GM21786 (cell line): ENCODE results near the gene RPS16.

Source experiments
- ATAC-seq: cut with Tn5 transposase; IDR thresholded peaks from one replicate; pipeline ENCODE4 v1.9.1; 2021; ENCODE audit not compliant: unreplicated experiment

Gene RPS16

GRCh38 chr19:39449116-39449797 lies 13.5 kb upstream of the RPS16 start:
- no peak for ATAC-seq

DNA sequence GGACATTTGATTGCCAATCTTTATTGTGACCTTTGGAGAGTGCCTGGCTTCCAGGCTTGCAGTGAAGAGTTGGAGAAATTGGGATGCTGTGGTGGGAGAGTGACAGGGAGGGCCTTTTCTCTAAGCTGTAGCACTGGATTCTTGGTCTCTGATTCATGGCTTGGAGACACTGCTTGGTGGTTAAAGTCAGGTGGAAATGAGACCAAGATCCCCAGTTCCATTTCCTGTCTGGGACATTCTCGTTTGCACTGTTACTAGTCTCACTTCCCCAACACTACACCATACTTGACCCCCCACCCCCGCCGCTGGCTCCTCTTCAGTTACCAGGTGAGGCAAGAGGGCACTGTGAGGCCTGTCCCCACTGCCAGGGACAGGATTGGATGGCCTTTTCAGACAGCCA lies 12.5 kb upstream of the RPS16 start:
- ATAC-seq = no peak

DNA sequence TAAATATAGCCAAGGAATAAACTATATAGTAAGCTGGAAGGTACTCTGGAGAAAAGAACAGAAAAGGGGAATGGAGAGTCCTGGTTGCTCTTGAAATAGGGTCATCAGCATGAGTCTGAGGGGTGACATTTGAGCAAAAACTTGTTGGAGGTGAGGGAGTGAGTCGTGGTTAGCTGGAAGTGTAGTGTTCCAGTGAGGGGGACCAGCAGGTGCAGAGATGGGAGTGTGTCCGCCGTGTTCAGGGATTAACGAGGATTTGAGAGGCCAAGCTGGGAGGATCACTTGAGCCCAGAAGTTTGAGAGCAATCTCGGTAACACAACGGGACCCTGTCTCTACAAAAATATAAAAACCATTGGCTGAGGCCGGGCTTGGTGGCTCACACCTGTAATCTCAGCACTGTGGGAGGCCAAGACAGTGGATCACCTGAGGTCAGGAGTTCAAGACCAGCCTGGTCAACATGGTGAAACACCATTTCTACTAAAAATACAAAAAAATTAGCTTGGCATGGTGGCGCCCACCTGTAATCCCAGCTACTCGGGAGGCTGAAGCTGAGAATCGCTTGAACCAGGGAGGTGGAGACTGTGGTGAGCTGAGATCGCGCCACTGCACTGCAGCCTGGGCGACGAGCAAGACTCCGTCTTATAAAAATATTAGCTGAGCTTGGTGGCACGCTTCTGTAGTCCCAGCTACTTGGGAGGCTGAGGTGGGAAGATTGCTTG lies 10.8 kb upstream of the RPS16 start:
- ATAC-seq = no peak

- peak; percentile 84 for ATAC-seq
Measured at GRCh38 chr19:39445196-39446111, 9.7 kb upstream of the RPS16 start, which contains the start of gene SUPT5H. Gene SUPT5H, plus strand, starts transcription at chr19:39445582. Its CDS starts 309 bp downstream, at chr19:39445891.

DNA sequence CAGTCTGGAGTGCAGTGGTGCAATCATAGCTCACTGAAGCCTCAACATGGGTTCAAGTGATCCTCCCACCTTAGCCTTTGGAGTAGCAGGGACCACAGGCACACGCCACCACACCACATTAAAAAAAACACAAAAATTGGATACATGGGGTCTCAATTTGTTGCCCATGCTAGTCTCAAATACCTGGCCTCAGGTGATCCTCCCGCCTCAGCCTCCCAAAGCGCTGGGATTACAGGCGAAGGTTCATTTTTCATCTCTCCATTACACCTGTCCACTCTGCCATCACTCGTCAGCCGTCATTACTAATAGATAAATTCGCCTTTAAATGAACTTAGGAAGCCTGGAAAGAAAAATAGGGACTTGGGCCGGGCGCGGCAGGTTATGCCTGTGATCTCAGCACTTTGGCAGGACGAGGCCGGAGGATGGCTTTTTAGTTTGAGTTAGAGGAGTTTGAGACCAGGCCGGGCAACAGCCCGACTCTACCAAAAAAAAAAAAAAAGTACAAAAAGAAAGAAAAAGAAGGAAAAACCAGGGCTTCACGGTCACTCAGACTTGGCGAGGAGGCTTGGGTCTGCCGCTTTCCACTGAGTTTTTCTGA lies 8.9 kb upstream of the RPS16 start:
- no peak for ATAC-seq

DNA sequence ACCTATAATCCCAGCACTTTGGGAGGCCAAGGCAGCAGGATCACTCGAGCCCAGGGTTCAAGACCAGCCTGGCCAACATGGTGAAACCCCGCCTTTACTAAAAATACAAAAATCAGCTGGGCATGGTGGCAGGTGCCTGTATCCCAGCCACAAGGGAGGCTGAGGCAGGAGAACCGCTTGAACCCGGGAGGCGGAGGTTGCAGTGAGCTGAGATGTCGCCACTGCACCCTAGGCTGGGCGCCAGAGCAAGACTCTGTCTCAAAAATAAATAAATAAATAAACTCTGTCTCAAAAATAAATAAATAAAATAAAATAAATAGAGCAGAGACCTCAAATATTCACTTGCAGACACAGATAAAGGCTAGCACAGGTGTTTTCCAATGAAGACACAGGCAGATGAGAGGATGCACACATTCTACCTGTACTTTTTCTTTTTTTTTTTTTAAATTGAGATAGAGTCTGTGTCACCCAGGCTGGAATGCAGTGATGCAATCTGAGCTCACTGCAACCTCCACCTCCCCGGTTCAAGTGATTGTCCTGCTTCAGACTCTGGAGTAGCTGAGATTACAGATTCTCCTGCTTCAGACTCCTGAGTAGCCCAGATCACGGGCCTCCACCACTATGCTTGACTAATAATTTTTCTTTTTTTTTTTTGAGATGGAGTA lies 2.7 kb upstream of the RPS16 start:
- ATAC-seq = no peak

- ATAC-seq = no peak
Measured at GRCh38 chr19:39436350-39436716, 584 bp upstream of the RPS16 start.

GRCh38 chr19:39434123-39435076 lies 1.3 kb downstream of the RPS16 start:
- no peak for ATAC-seq

DNA sequence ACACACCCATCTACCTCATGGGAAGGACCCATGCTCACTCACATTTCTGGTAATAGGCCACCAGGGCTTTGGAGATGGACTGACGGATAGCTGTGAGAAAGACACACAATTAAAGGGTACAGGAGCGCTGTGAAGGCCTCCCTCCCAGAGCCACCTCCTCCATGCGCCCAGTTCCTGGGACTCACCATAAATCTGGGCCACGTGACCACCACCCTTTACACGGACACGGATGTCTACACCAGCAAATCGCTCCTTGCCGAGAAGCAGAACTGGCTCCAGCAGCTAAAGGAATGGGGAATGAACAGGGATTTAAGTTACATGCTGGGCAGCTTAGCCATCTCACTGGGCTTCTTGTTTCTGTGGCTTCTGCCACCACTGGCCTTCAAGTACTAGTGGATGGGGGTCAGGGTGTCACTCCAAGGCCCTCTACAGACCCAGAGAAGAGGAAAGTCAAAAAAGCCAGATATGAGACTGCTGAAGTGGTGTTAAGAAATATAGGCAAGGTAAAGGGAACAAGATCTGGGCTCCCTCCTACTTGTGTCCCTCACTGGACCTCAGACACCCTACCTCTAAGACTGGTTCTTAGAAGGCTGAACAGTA lies 2.2 kb downstream of the RPS16 start:
- no peak for ATAC-seq

DNA sequence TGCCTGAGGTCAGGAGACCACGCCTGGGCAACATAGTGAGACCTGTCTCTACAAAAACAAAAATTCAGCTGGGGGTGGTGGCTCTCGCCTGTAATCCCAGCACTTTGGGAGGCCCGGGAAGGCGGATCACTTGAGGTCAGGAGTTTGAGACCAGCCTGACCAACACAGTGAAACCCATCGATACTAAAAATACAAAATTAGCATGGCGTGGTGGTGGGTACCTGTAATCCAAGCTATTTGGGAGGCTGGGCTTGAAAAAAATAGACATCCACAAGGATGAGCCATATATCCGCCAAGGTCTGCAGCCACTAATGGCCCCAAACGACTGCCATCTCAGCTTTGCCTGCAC lies 3.1 kb downstream of the RPS16 start:
- ATAC-seq = no peak

DNA sequence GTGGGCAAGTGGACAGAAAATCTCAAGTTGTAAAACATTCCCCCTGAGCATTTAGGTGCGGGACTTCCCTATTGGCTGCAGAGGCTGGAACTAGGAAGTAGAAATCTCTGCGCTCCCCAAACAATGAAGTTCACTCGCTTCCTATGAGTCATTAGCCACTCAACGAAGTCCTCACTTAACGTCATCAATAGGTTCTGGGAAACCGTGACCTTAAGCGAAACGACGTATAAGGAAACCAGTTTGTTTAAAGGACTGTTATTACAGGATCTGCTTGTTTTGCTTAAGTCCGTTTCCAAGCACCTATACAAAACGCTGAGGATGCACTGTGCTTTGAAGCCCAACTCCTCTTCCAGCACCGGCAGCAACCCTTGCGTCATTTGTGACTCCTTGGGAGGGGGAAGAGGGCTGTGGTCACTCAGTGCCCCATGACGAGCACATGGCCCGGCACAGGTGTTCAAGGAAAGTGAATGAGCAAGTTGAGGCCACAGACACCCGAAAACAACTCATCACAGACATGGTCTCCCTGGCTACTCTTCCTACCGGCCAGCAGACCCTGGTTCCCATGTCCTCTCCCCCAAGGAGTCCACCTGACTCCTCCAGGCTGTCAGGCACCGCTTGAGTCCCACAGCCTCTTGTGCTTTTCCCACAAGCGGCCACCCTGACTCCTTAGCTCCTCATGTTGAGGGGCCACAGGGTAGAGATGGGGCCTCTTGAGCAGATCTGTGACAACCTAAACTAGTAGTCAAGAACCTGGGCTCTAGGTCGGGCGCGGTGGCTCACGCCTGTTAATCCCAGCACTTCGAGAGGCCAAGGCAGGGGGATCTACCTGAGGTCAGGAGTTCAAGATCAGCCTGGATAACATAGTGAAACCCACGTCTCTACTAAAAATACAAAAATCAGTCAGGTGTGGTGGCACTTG lies 4.8 kb downstream of the RPS16 start:
- ATAC-seq = no peak

DNA sequence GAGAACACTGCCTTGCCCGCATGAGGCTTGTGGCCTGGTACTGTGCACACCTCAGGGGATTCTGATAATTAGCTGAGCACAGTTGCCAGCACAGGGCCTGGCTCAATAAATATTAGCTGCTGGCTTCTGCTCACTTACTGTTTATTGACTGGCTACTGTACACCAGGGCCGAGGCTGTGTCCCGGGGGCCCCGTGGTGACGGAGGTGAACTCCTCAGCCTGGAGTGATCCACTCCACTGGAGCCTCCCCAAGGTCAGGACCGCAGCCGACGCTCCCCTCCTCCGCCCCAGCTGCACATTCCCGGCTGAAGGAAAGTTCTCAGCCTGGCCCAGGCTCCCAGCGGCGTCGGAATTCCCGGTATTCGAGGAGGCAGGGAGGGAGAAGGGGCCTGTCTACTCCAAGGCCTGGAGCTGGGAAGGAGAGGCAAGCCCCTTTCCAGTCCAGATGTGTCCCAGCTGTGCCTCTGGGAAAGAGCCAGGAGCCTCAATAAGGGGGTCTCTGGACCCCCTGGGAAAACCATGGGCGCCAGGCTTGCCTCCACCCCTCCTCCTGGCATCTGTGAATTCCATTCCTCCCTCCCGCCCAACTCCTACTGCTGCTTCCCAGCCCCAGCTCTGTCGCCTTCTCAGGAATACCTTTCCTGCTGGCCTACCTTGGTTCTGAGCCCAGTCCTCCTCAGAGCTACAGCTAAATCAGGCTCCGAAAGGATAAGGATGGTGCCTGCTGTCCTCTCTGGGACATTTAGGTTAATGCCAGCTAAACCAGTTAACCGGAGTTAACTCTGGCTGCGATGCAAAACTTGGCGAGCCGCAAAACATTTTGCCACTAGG lies 7.3 kb downstream of the RPS16 start:
- ATAC-seq = no peak

GRCh38 chr19:39427707-39428106 lies 8.0 kb downstream of the RPS16 start:
- no peak for ATAC-seq

GRCh38 chr19:39426170-39426569 lies 9.6 kb downstream of the RPS16 start:
- ATAC-seq = no peak

- ATAC-seq = no peak
Measured at GRCh38 chr19:39425744-39426143, 10.0 kb downstream of the RPS16 start.

- ATAC-seq = no peak
Measured at GRCh38 chr19:39424934-39425333, 10.8 kb downstream of the RPS16 start.
